ENCODE results near the gene TGM1. TPM values are rescaled to one million over a fixed set of nuclear protein-coding genes. Genes with fewer than 3 reads are reported as not detected.

Gene TGM1
- total and polyA plus RNA-seq, 10 of the 15 experiments (the other 5 are each of a cell fraction or from before 2014, with no cell fraction given) = 0.05 to 5.9 (median 1.8) TPM

- no peaks in the 10 kb centered on the region for H3K27me3 ChIP-seq (replicated peaks in 1 of 2; ENCODE audit: control insufficient read depth in 2 of 2, insufficient read depth in 2 of 2, low read length in 1 of 2)
- intact Hi-C loops (cut with micrococcal nuclease; ENCODE audit: unreplicated experiment) (no loop called here), in situ Hi-C loops (cut with MboI) (no loop called here)
- FAIRE-seq (no peak), ATAC-seq (no peak), DNase-seq (ENCODE audit: low read depth, low spot score) (no peak)
- H3K4me2 ChIP-seq (ENCODE audit: control insufficient read depth, insufficient read depth) = no peak overlapping the region
- no peak overlapping the region for H3K4me3 ChIP-seq
- SMC1A ChIA-PET (ENCODE audit: uncharacterized antibody, unreplicated experiment) = interaction anchor here (0.9 to 1.1 kb wide), 2 partner anchors 17 to 22 kb away, joined by 3 read pairs; no protein-coding TSS in a partner anchor
- POLR2A ChIA-PET = interaction anchor here (0.6 to 10.9 kb wide), 2 partner anchors 23 to 98 kb away, joined by 3 to 171 read pairs; partner anchors contain the start of gene TINF2
- no peak overlapping the region for H2AFZ ChIP-seq (ENCODE audit: control insufficient read depth, low read depth, low read length)
- H4K20me1 ChIP-seq (ENCODE audit: control insufficient read depth, insufficient read depth) = no peaks in the 10 kb centered on the region
- 89% methylated on average over 9 of the region's 9 CpGs for WGBS (ENCODE audit: insufficient coverage, insufficient replicate concordance, low lambda C conversion rate, missing lambda C conversion rate)
- H3K27ac ChIP-seq (ENCODE audit: control insufficient read depth, insufficient read depth) = no peak overlapping the region
- no TSS peak for BruUV-seq (replicated peaks)
- H3K36me3 ChIP-seq (ENCODE audit: control insufficient read depth in 2 of 2, insufficient read depth in 2 of 2, low read length in 1 of 2) = peaks cover 3 to 18% of the 10 kb centered on the region in 2 experiments; a peak in 3 of 4 replicates
- no peak for TF ChIP-seq HCFC1 (IDR thresholded peaks at IDR 0.05; ENCODE audit: low read length)
- no peak for TF ChIP-seq FOS (IDR thresholded peaks at IDR 0.05; ENCODE audit: borderline replicate concordance, extremely low read depth, insufficient read length)
- TF ChIP-seq GATAD2B (conservative IDR thresholded peaks at IDR 0.05; ENCODE audit: low read depth) = no peak
- no peak for TF ChIP-seq E2F4 (IDR thresholded peaks at IDR 0.05; ENCODE audit: low read depth, low read length)
- TF ChIP-seq MTA3 (IDR thresholded peaks at IDR 0.05; ENCODE audit: borderline replicate concordance, low read length) = no peak
- no peak for TF ChIP-seq ZNF217 (IDR thresholded peaks at IDR 0.05)
- no peak for TF ChIP-seq NKRF (conservative IDR thresholded peaks at IDR 0.05)
- TF ChIP-seq RFX5 (IDR thresholded peaks at IDR 0.05; ENCODE audit: low read depth, low read length) = no peak
- TF ChIP-seq PBX3 (IDR thresholded peaks at IDR 0.05; ENCODE audit: insufficient replicate concordance, low read depth, low read length) = no peak
- TF ChIP-seq EGR1 (IDR thresholded peaks at IDR 0.05; ENCODE audit: borderline replicate concordance in 1 of 2, low read depth in 2 of 2, low read length in 2 of 2) = no peak
- no peak for TF ChIP-seq SUPT20H (IDR thresholded peaks at IDR 0.05; ENCODE audit: borderline replicate concordance, control insufficient read depth, low read depth, low read length)
- no peak for TF ChIP-seq ESRRA (IDR thresholded peaks at IDR 0.05; ENCODE audit: low read length)
- TF ChIP-seq SKIL (IDR thresholded peaks at IDR 0.05; ENCODE audit: low read depth, poor library complexity, severe bottlenecking) = no peak
- TF ChIP-seq ZNF384 (IDR thresholded peaks at IDR 0.05; ENCODE audit: borderline replicate concordance, low read depth, low read length) = no peak
- CTCF ChIA-PET = interaction anchor here (1.1 to 17.1 kb wide), 2 partner anchors 23 to 29 kb away, joined by 3 to 266 read pairs; partner anchors contain the start of gene TINF2
- RAD21 ChIA-PET (ENCODE audit: unreplicated experiment) = interaction anchor here (0.5 kb wide), 1 partner anchor 25 kb away, joined by 3 read pairs; no protein-coding TSS in a partner anchor
- no peak overlapping the region for H3K9ac ChIP-seq (ENCODE audit: control insufficient read depth, insufficient read depth, low read length)
- peaks cover 10% of the 10 kb centered on the region for H3K4me1 ChIP-seq (ENCODE audit: control insufficient read depth, insufficient read depth, low read length)
- peaks cover 12% of the 10 kb centered on the region for H3K79me2 ChIP-seq (ENCODE audit: control insufficient read depth, insufficient read depth, low read length)
- H3K9me3 ChIP-seq (replicated peaks; ENCODE audit: control insufficient read depth, insufficient read depth, low read length) = no peaks in the 10 kb centered on the region
These were observed 5.2 kb upstream of the TGM1 start for GRCh38 chr14:24268225-24268624.
